Right ventricle myocardium superior (tissue), 1 donor: Measurements from ENCODE around the gene RUNX1. TPM values are rescaled to one million over a fixed set of nuclear protein-coding genes. Genes with fewer than 3 reads are reported as not detected.

Source experiments
- ATAC-seq: fragments of 200-7000 bp; cut with Tn5 transposase; one replicate; pipeline ENCODE4 v1.9.1; 2020; ENCODE audit warnings: mild to moderate bottlenecking; ENCODE audit not compliant: poor library complexity
- DNase-seq: peaks from one replicate; pipeline ENCODE4 v3.0.0-alpha.2; 2020
- intact Hi-C: fragments of 100-400 bp; cut with DNase I; formaldehyde crosslinking; loops from one replicate; pipeline ENCODE4 v1.11.2; 2022
- total RNA-seq: library from RNA; stranded (reverse); fragmentation: NEBNext Ultra II Directional; extraction: Animal tissue kit (Norgen Biotek cat#: 25700); gene quantifications from one replicate; pipeline ENCODE4 v1.2.1, GENCODE V29; 2021
- donor health status: DM: no; HTN: yes; CAD: no; lungs with severe emphysema.

The RUNX1 gene
- total RNA-seq, 1 donor from 2014 or later: 1.5 TPM

DNA sequence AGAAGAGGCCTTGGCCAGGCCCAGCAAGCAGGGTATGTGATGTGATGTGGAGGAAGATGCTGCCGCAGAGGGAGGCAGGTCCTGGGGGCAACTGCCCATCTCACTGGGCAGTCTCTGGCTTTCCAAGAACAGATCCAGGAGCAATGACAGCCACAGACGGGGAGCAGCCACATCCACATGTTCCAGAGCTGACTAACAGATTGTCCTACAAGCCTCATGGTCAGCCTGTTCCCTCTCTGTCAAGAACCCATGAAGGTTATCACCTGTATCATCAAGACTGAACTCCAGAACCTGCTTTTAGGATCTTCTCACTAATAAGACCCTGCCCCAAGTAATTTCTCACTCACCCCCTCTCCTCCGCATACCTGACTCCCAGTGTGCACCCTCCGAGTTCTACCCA is 187.8 kb downstream of the RUNX1 start:
- intact Hi-C loops: no loop called here
- no peak for DNase-seq
- no peak for ATAC-seq

- intact Hi-C loops: no loop called here
- no peak for DNase-seq
- no peak for ATAC-seq
Measured at GRCh38 chr21:34859976-34860653, 189.0 kb downstream of the RUNX1 start.

GRCh38 chr21:34858559-34858958 is 190.5 kb downstream of the RUNX1 start:
- DNase-seq (no peak), ATAC-seq (no peak)
- intact Hi-C loops: no loop called here

DNA sequence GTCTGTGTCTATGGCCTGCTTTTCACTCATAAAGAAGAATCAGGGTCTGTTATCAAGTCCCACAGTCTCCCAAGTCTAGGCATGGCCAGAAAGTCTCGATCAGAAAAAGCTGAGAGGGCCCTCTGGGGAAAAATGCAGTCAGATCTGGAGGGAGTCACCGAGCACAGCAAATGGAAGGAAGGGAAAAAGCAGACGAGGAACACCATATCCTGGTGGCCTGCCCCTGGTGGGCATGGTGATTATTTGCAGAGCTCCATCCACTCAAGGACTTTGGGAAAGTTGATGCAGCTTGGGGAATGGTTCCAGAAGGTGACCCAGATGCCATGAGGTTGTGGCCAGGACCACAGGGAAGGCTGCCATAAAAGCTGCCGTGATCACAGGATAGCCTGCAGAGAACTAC is 191.2 kb downstream of the RUNX1 start:
- no peak for DNase-seq
- ATAC-seq: no peak
- intact Hi-C loops: no loop called here

DNA sequence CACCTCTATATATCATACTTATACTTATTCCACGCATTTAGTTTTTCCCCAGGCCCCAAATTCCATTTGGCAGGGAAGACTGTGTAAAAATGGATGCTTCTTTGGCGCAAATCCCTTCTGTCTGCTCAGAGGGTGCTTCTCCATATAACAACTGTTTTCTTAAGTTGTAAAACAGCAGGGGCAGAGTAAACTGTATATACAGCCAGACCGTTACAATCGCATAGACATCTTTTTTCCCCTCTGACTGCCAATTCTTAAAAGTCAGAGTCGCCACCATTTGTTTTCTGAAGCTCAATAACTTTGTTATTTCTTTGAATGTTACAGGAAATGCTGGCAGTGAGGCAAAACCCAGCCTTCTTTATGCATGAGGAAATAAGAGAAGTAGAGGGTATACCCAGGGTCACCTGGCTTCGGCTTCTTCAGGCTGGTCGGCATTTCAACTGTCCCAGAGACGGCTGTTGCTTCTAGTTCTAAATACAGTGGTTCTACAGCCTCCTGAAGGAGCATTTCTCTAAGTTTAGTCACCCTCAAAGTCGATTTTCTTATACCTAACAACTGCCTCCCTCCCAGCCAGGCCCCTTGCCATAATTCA is 191.9 kb downstream of the RUNX1 start:
- no peak for ATAC-seq
- intact Hi-C loops: no loop called here
- DNase-seq: no peak

GRCh38 chr21:34852448-34852847 is 196.7 kb downstream of the RUNX1 start:
- DNase-seq: no peak
- intact Hi-C loops: no loop called here
- no peak for ATAC-seq

DNA sequence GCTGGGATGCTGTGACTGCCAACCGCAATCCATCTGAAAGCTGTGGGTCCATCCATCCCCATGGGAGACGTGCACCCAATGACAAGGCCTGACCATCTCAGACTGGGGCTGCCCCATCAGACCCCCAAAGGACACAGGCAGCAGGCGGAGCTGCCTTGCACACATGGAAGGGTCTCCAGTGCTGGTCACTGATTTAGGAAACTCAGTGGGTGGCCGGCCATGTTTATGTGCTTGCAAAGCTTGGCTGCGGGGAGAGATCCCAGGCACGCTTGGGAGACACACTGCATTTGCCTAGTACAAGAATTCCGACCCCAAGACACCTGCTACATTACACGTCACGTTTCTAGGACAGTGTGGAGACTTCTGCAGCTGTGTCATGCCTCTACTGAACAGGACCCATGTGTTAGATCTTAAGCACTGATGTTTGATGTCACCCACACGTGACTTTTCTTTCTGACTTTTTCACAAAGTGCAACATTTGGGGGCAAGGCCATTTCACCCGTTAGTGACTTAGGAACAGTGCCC is 198.9 kb downstream of the RUNX1 start:
- DNase-seq: no peak
- no peak for ATAC-seq
- intact Hi-C loops: no loop called here

DNA sequence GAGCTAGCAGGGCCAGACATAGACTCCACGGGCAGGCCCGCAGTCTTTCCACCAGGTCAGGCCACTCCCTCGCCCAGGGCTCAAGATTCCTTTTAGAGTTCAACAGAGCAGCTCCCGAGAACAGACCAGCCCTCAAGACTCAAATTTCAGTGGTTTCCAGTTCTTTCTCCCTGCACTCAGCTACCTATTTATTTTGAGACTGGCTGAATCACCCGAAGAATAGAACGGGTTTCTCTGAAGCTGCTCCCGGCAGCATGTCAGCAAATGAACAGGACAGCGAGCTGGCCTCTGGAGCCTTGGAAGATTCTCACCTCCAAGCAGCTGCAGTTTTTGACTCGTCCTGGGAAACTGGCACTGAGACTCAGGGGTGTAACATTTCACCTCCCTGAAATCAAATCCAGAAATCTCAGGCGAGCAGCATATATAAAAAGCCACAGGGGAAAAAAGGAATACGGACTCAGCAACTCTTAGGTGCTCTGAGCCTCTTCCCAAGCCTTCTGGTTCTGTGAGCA is 202.4 kb downstream of the RUNX1 start:
- DNase-seq: no peak
- ATAC-seq: no peak
- intact Hi-C loops: no loop called here

DNA sequence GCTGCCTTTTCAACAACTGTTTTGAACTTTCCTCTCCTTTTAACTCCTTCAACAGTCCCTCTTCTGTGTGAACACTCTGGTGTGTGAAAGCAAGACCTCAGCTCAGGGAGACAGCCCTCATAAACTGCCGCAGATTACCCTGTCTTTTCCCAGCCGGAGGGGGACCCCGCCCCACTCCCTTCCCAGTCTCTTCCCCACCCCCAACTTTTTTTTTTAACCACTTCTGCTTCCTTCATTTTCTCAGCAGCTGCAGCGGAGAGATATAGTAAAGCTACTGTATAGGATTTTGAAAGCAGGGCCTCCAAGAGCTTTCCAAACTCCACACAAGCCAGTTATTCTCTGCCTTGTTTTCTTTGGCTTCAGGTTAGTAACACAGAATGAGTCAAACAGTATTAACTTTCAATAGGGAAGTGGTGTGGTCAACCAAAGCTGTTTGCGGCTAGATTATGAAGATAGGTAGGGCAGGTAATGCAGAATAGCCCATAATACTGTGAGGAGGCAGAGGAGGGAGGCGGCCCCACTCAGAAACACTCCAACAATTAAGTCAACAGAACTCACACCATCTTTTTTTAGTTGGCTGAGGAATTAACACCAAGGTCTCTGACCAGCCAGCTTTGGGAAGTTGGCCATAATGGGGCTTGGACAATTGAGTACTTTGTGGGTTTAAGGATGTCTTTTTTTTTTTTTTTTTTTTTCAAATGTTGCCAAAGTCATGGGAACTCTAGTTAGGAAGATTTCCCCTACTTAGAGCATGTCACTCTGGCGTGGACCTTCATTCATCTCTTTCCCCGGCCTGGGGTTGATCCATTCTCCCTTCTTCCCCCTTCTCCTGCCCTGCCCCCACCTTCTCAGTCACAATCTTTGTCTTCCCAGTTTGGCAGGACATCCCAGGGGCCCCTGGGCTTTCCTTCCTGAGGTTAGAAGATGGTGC is 203.3 kb downstream of the RUNX1 start:
- intact Hi-C loops: no loop called here
- DNase-seq (no peak), ATAC-seq (peak; percentile 66)

DNA sequence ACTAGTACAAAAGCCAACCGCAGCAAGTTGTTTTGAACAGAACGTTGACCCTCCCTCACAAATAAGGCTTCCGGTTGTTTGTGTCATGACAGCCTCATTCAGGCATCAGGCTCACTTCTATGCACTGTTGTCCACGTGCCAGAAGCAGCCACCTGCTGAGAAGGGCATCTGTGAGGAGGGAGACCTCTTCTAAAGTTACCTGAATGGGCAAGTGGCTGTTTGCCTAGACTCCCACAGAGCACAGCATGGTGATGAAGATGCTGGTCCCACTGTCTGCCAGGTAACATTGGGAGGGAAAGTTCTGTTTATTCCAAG is 204.2 kb downstream of the RUNX1 start:
- no peak for ATAC-seq
- no peak for DNase-seq
- intact Hi-C loops: no loop called here

GRCh38 chr21:34844013-34844923 is 204.8 kb downstream of the RUNX1 start:
- peak; percentile 86 for ATAC-seq
- peak; percentile 61 for DNase-seq
- intact Hi-C loops: no loop called here

DNA sequence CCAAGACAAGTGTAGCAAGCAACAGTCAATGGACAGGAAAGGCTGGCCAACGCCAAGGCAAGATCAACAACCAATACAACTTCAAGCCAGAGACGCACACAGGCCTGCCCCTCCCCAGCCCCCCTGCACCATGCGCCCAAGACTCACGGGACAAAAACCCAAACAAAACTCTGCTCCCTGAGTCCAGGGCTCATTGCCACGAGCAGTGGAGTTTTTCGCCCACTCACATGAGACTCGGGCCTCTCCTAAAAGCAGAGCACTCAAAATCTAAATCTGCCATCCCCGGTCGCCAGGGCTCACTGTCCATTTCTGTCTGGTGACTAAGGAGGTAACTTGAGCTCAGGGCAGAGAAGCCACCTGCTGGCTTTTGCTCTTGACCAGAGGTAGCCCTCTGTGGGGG is 205.5 kb downstream of the RUNX1 start:
- DNase-seq (no peak), ATAC-seq (no peak)

GRCh38 chr21:34841154-34841553 is 207.9 kb downstream of the RUNX1 start:
- no peak for ATAC-seq
- DNase-seq: no peak
- intact Hi-C loops: no loop called here

More for the DNA sequence above, 205.5 kb downstream of the RUNX1 start:
- intact Hi-C loops: no loop called here

DNA sequence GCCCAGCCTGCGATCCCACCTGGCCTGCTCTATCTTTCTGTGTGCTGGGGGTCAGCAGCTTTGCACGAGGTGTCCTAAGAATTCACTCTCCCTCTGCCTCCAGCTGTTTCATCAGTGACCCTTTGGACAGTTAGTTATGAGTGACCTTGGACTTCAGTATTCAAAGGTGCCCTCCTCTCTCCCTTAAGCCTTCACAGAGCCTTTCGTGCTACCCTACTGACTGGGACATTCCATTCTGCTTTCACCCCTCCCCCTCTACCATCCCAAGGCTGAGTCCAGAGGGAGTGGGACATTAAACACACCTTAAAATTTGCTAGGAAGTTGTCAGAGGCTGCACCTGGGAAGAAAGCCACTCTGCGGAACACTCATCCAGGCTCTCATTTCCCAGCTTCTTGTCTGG is 208.4 kb downstream of the RUNX1 start:
- intact Hi-C loops: no loop called here
- DNase-seq (no peak), ATAC-seq (no peak)

DNA sequence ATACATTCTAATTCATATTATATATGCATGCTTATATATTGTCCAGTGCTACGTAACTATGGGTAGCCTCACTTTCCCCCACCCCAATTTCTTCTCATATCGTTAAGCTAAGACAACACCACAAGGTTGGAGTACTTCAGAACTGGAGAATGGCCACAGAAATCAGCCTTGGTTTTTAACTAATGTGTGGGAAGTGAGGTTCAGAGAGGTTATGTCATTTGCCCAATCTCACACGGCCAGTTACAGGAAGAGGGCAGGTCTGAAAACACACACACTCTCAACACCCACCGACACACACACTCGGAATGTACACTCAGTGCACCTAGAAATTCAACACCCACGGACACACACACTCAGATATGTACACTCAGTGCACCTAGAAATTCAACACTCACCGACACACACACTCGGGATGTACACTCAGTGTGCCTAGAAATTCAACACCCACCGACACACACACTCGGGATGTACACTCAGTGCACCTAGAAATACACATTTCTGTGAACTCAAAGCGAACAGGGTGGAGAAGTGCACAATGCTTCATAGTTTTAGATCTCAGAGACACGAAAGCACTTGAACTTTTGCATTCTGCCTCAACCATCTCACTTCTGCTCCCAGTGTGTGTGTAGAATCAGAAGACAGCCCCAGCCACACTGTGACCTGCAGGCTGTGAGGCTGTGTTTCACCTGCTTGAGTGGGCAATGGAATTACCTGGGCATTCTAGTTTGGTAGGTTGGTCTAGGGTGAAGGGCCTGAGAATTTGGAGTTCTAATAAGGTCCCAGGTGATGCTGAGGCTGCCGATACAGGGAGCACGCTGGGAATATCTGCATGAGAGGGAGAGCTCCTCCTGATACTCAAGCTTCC is 209.9 kb downstream of the RUNX1 start:
- intact Hi-C loops: no loop called here
- no peak for ATAC-seq
- DNase-seq: no peak

- DNase-seq (no peak), ATAC-seq (no peak)
- intact Hi-C loops: no loop called here
Measured at GRCh38 chr21:34836933-34837505, 212.1 kb downstream of the RUNX1 start.
